GM11168 (cell line): ENCODE data around the gene ACTL10.
"Not testable (repeated sequence)": the region's sequence is repeated elsewhere in the genome, so short reads cannot be mapped to it uniquely, and the experiment has no call there.

ENCODE experiments used
- in situ Hi-C: fragments of 300-500 bp; cut with MboI; formaldehyde crosslinking; loops from one replicate; pipeline ENCODE4 v1.12.0; 2022; ENCODE audit warnings: low sequenced_read_pairs; ENCODE audit not compliant: unreplicated experiment

ACTL10 gene

DNA sequence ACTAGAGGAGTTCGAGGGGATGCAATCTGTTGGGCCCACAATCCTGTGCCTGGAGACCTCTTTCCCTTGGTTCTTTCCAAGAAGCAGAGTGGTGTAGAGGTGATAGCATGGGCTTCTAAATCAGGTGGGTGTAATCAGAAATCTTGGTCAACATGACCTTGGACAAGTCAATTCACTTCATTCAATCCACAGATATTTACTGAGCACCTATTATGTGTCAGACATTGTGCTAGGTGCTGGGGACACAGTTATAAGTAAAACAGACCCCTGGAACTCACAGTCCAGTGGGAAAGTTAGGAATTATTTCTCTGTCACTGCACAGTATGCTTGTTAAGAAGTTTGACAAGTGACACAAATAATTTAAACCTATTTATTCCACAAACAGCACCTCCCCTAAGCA lies 22.8 kb downstream of the ACTL10 start:
- in situ Hi-C loops = no loop called here

- in situ Hi-C loops = no loop called here
Observed at GRCh38 chr20:33689973-33690372, 23.2 kb downstream of the ACTL10 start.

DNA sequence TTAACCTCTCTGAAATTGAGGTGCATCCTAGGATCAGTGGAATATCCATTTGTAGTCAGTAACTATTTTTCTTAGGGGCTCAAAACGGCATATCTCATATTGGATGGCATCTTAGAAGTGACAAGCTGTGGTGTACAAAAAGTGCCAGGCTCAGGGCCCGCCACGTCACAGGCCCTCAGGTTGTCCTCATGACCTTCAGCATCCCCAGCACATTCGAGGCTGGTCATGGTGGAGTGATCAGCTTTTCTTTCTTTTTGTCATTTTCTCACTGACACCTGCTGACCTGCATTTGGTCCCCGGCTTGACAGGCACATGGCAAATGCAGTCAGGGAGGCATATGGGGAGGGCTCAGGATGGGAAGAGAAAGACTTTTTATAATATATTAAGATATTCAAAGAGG lies 26.5 kb downstream of the ACTL10 start:
- in situ Hi-C loops = no loop called here

DNA sequence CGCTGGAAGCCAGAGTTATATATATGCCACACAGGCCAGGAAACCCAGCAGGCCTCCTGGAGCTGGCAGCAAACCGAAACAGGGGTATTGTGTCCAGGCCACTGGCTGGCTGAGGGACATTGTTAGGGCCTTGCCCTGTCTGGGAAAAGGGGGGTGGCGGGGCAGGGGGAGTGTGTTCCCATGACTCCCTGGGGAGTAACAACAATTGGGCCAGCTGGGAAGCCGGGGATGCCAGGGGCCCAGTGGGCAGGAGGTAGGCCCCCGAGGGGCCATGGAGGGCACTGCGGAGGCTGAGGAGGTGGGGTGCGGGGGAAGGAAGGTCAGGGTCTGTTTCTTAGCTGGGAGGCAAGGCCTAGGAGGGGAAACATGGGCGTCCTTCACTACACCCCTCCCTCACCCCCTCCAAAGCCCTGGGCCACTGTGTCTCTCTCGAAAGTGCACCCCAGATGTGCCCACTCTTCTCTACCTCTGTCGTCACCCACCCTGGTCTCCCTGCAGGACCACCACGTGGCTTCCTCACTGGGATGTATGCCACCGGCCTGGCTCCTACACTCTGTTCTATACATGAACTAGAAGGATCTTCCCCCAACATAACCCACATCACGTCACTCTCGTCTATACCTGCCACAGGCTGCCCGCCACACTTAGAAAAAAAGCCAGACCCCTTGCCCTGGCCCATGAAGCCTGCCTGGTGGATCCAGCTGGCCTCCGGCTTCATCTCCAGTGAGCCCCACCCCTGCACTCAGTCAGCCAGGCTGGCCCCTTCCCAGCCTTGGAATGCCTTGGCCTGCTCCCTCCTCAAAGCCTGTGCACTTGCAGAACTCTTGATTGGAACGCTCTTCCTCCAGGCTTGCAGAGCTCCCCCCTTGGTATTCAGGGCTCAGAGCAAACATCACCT lies 27.2 kb downstream of the ACTL10 start:
- in situ Hi-C loops = no loop called here

DNA sequence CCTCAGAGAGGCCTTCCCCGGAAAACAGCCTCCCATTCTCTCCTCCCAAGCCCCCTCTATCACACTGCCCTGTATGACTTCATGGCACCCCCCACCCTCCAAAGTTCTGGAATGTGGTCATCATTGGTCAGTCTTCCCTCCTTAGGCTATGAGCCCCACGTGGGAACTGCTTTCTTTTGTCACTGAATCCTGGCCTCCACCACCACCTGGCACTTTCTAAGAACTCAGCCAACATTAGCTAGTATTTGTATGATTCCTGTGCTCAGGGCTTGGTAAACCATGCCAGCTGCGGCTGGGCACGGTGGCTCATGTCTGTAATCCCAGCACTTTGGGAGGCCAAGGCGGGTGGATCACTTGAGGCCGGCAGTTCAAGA lies 27.9 kb downstream of the ACTL10 start:
- in situ Hi-C loops = no loop called here

GRCh38 chr20:33696448-33696847 lies 29.7 kb downstream of the ACTL10 start:
- in situ Hi-C loops = no loop called here

- in situ Hi-C loops = no loop called here
Observed at GRCh38 chr20:33697129-33697528, 30.4 kb downstream of the ACTL10 start.

- in situ Hi-C loops = not testable (repeated sequence)
Observed at GRCh38 chr20:33698966-33699365, 32.2 kb downstream of the ACTL10 start.

DNA sequence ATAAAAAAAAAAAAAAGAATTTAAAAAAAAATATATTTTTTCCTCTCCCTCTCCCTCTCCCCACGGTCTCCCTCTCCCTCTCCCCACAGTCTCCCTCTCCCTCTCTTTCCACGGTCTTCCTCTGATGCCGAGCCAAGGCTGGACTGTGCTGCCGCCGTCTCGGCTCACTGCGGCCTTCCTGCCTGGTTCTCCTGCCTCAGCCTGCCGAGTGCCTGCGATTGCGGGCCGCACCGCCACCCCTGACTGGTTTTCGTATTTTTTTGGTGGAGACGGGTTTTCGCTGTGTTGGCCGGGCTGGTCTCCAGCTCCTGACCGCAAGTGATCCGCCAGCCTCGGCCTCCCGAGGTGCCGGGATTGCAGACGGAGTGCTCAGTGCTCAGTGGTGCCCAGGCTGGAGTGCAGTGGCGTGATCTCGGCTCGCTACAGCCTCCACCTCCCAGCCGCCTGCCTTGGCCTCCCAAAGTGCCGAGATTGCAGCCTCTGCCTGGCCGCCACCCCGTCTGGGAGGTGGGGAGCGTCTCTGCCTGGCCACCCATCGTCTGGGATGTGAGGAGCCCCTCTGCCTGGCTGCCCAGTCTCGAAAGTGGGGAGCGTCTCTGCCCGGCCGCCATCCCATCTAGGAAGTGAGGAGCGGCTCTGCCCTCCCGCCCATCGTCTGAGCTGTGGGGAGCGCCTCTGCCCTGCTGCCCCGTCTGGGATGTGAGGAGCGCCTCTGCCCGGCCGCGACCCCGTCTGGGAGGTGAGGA lies 34.1 kb downstream of the ACTL10 start:
- in situ Hi-C loops = not testable (repeated sequence)

- in situ Hi-C loops = no loop called here
Observed at GRCh38 chr20:33701629-33702450, 35.1 kb downstream of the ACTL10 start.

DNA sequence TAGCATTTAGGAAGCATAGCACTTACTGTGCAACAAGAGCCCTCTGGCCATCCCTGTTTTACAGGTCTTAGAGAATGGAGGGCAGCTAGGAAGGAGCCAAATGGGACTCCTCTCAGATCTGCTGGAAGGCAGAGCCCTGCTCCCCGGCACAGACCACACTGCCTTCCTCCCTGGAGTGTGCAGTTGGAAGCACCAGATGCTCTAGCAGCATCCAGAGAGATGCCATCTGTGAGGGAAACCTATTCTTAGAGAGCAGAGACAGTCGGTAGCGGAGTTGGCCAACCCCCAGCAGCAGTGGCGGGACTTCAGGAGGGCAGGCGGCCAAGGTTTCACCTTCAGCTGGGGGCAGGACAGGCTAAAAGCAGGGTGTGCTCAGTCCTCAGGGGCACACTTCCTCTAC lies 36.1 kb downstream of the ACTL10 start:
- in situ Hi-C loops = no loop called here

DNA sequence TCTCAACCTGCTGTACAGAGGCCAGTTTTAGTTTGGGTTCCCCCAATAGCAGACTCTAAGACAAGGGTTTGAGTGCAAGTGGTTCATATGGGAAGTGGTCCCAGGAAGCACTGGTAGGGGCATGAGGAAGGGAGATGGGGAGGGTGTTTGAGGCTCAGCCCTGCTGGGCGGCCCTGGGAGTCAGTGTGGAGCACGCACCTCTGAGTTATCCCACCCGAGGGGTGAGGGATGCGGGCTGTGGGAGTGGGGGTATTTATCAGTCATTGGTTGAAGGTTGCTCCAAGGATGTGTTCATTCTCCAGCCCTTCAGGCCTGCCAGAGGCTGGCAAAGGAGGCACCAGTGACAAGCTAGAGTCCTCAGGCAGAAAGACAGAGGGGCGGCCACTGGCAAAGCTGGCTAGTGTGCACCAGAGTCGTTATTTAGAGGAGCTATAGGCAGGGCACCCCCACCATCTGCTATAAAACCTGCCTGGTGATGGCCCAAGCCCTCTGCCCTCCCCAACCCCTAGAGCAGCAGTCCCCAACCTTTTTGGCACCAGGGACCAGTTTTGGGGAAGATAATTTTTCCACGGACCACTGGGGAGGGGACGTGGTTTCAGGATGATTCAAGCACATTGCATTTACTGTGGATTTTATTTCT lies 36.9 kb downstream of the ACTL10 start:
- in situ Hi-C loops = no loop called here

GRCh38 chr20:33704197-33704924 lies 37.6 kb downstream of the ACTL10 start:
- in situ Hi-C loops = no loop called here

- in situ Hi-C loops = no loop called here
Observed at GRCh38 chr20:33707668-33708067, 40.9 kb downstream of the ACTL10 start.

- in situ Hi-C loops = no loop called here
Observed at GRCh38 chr20:33709398-33709797, 42.7 kb downstream of the ACTL10 start.

GRCh38 chr20:33709905-33710541 lies 43.3 kb downstream of the ACTL10 start:
- in situ Hi-C loops = no loop called here

GRCh38 chr20:33710681-33711445 lies 44.1 kb downstream of the ACTL10 start:
- in situ Hi-C loops = no loop called here

- in situ Hi-C loops = no loop called here
Observed at GRCh38 chr20:33711446-33711738, 44.6 kb downstream of the ACTL10 start.
